Left renal pelvis (tissue), 4 donors: ENCODE data around the gene RPL15. TPM values are rescaled to one million over a fixed set of nuclear protein-coding genes. Genes with fewer than 3 reads are reported as not detected.
"Not testable (repeated sequence)": the region's sequence is repeated elsewhere in the genome, so short reads cannot be mapped to it uniquely, and the experiment has no call there.

Source experiments
- DNase-seq, 4 donors: peaks; one replicate each; pipeline ENCODE4 v3.0.0-alpha.2; 2013; ENCODE audit warnings: low read depth in 4 of 4, low spot score in 3 of 4
- polyA plus RNA-seq, 4 donors: library from polyadenylated mRNA; unstranded; fragments of 120-200 nt; gene quantifications; one replicate each; pipeline ENCODE4 v1.2.1, GENCODE V29; 2013; ENCODE audit not compliant: insufficient read length in 4 of 4

RPL15 gene
- 1,000 to 10,000 TPM; 2,072 to 2,492 (median 2,223) TPM for polyA plus RNA-seq

DNA sequence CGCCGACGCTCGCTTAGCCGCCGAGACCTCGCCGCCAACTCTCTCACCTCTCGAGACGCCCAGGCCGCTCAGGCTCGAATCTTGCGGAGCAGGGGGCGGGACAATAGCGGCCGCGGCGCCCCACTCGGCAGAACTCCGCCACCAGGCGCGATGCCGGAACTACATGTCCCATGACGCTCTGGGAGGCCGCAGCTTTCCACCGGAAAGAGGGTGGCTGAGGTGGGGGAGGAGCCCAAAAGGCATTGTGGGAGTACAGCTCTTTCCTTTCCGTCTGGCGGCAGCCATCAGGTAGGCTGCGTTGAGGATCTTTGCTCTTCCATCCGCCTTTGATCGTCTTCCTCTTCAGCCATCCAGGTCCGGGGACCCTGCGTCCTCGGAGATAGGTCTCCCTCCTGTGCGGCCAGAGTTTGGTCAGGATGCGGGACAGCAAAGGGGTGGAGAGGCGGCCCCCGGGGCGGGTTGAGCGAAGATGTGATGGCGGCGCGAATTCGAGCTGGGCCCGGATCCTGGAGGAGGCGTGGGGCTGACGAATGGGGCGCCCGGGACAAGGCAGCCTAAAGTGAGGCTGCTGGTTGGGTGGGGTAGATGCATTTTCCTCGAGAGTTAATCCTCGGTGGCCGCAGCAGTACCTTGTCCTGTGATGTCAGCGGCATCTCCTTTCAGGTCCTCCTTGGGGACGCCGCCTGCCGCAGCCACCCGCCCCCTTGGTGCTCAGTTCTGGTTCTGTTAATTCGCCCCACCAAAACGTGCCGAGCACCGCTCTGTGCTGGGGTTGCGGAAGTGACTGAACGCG lies at the start of gene RPL15, which contains the start of gene NKIRAS1:
Gene RPL15 (plus strand): TSS at position 247 of the 793 bp plus-strand sequence. CDS start 728 bp downstream, outside the sequence.
Gene NKIRAS1 (minus strand): TSS at position 105 of the 793 bp plus-strand sequence. CDS start 6,086 bp downstream, outside the sequence.
- DNase-seq = peak; percentile 93 to 95 (median 95)

DNA sequence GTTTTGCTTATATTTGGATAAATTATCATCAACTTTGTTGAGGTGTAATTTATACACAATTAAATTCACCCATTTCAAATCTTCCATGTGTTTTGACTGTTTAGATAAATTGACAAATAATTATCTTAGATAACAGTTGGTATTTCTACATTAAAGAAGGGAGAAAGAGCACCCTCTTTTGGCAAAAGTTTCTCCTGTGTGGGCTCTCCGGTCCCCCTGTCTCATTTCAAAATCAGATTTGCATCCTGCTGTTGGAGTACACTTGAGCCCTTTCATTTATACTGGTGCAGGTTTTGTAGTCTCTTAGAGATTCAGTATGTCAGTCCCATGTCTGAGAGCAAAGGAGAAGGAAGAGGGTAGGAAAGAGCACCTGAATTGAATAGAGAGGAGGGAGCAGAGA lies 49.5 kb upstream of the RPL15 start:
- DNase-seq = no peak

DNA sequence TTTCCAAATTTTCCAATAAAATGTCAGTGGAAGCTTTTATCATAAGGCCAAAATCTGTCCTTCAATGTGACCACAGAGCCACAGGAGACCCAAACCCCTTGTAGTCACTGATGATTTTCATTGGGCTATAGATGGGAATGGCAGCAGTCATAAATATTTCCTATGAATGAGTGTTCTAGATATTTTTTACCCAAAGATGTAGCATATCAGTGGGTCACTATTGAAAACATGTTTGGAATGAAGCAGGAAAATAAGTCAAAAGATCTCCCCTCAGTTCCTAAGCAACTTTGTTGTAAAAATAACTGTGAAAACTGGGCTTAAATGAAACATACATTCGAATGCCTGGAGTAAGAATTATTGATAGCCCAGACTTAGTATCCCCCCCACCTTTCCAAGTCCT lies 49.1 kb upstream of the RPL15 start:
- no peak for DNase-seq

DNA sequence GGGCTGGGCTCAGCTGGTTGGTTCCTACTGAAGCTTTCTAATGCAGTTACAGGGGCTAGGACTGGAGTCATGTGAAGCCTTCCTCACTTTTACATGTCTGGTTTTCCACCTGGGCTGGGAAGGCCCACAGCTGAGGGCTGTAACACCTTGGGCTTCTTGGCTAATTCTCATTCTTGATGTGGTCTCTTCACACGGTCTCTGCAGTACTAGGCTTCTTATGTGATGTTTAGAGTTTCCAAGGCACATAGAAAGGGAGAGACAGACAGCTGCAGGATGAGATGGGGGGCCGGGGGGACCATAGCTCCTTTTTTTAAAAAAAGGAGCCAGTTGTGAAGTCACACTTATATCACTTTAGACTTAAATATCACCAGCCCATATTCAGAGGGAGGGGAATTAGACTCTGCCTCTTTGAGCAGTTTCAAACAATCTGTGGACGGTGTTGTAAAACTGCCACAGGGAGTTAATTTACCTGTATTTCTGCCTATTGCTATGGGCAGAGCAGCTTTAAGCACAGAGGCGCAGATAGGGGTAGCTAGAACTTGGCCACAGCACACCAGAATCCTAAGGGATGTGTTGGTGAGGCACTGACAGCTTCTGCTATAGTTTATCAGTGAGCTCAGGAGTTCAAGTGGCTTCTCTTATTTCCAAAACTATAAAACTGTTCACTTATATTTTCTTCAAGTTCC lies 46.8 kb upstream of the RPL15 start:
- DNase-seq = no peak

DNA sequence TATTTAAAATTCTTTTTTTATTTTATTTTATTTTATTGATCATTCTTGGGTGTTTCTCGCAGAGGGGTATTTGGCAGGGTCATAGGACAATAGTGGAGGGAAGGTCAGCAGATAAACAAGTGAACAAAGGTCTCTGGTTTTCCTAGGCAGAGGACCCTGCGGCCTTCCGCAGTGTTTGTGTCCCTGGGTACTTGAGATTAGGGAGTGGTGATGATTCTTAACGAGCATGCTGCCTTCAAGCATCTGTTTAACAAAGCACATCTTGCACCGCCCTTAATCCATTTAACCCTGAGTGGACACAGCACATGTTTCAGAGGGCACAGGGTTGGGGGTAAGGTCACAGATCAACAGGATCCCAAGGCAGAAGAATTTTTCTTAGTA lies 46.3 kb upstream of the RPL15 start:
- DNase-seq = not testable (repeated sequence)

DNA sequence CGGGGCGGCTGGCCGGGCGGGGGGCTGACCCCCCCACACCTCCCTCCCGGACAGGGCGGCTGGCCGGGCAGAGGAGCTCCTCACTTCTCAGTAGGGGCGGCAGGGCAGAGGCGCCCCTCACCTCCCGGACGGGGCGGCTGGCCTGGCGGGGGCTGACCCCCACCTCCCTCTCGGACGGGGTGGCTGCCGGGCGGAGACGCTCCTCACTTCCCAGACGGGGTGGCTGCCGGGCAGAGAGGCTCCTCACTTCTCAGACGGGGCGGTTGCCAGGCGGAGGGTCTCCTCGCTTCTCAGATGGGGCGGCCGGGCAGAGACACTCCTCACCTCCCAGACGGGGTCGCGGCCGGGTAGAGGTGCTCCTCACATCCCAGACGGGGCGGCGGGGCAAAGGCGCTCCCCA lies 45.6 kb upstream of the RPL15 start:
- not testable (repeated sequence) for DNase-seq

DNA sequence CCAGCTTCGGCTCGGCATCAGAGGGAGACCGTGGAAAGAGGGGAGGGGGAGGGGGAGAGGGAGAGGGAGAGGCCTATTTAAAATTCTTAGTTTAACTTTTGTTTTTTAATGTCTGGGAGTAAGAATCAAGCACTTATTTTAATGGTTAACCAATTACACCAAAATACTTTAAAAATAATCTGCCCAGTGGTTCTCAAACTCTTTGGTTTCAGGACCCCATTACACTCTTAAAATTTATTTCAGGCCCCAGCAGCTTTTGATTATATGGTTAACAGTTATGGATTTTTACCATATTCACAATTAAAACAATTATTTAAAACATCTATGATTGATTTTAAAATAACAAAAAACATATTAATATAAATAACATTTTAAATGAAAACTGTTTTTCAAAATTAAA lies 44.6 kb upstream of the RPL15 start:
- no peak for DNase-seq

DNA sequence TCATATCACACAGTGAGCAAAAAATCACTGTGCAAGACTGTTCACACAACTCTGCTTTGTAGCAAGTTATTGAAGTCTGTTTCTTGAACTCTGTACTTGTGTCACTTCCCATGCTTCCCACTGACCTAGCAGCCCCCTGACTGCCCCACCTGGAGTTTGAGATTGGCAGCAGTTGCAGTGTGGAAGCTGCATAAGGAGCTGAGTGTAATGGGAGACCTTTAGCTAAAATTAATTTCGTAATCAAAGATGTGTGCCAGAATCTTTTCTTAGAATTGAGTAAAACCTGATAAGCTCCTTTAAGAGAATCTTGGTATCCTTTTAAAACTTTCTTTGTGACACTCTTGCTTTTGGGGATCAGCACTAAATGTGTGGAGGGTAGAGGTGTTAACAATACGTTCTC lies 43.0 kb upstream of the RPL15 start:
- no peak for DNase-seq

DNA sequence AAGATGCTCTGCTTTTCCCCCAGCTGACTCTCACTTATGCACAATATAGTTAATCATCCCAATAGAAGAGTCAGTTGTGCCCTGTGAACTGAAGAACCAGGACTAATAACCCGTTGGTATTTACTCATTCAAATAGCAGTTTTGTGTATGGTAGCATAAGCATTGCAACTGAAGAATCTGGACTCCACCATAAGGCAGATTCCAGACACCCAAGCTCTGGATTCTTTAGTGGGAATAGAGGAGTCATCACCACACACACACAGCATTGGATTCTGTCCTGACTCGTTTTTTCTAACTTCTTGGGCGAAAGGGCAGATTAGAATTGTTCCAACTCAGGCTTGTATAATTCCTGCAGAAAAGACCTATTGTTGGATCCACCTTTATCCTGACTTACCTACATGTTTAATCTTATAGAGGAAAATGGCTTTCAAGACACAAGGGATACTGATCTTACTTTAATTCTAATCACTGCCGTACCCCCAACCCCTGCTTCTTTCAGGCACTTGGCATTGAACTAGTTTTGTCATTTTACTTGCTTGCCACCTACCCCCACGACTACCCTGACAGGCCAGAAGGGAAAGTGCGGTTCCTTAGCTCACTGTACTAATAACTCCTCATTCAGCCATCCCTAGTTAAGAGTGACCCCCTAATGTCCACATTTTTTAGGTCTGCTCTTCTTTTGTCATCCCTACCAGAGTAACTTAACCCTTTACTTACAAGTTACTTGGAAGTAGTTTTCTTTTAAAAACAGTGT lies 42.4 kb upstream of the RPL15 start:
- DNase-seq = no peak

DNA sequence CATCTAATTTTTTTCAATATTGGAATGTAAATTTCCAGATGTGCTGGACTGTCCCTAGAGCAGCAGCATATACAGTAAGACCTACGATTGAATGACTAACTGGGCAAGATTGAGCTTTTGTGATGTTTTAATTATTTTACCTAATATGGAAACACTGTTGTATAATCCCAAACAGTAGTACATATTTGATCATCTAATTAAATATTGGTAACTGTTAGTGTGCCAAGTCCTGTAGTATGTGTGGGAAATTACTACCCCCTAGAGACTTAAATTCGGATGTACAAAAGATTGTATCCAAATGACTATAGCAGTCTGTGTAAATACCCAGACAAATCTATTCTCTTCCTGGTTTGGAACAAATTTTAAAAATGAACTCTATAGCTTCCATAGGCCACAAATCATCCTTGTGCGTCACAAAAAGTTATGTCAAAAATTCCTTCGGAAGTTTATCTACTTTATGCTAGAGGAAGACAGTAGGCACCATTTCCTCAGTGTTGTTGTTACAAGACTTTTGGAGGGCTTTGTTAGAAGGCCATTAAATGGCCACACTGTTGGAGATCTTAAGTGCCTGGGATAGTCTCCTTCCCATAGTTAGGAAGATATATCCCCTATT lies 41.7 kb upstream of the RPL15 start:
- no peak for DNase-seq

DNA sequence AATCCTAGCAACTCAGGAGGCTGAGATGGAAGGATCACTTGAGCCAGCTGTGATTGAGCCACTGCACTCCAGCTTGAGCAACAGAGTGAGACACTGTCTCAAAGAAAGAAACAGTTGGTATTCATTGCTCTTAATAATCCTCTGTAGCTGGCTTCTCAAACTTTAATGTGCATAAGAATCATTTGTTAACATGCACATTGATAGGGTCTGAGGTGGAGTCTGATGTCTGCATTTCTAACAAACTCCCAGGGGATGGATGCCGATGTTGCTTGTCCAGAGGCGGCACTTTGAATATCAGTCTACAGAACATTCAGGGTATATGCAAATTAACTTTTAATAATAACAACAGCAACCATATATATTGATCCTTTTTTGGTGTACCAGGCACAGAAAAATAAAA lies 40.0 kb upstream of the RPL15 start:
- no peak for DNase-seq

DNA sequence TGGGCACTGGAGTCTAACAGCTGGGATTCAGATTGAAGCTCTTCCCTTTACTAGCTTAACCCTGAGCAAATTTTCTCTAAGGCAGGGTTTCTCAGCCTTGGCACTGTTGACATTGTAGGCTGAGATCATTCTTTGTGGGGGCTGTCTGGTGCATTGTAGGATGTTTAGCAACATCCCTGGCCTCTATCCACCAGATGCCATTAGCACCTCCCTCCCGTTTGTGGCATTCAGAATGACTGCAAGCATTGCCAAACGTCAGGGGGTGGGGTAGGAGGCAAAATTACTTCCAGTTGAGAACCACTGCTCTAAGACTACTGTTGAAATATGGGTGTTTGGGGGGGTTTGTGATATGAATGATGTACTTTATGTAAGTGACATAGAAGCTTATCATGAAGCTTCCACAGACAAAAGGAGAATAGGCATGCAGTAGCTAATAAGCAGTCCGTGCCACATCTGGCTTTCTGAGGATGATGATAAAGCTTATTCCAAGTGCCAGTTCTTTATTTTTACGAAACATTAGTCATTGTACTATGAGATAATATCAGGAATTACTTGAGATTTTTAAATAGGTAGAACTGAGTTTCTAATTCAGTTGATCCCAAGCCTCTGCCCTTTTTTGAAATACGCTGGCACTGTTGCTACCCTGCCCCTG lies 39.5 kb upstream of the RPL15 start:
- DNase-seq = no peak

DNA sequence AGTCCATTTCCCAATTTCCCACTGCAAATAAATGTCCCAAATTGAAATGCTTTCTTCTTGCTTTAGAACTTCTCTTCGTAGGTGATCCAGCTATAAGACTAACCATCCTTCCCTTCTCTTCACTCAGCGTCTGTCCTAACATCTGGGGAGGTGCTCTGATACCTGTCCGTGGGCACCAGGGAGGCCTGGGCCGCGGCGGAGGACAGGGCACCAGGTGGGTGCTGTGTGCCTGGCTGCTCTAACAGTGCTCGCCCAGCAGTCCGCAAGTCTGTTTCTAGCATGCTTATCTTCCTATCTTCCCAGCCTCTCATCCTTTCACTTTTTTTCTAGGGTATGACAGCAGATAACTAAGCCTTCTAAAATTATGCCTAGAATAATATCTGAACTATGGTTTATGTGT lies 37.4 kb upstream of the RPL15 start:
- DNase-seq = no peak

DNA sequence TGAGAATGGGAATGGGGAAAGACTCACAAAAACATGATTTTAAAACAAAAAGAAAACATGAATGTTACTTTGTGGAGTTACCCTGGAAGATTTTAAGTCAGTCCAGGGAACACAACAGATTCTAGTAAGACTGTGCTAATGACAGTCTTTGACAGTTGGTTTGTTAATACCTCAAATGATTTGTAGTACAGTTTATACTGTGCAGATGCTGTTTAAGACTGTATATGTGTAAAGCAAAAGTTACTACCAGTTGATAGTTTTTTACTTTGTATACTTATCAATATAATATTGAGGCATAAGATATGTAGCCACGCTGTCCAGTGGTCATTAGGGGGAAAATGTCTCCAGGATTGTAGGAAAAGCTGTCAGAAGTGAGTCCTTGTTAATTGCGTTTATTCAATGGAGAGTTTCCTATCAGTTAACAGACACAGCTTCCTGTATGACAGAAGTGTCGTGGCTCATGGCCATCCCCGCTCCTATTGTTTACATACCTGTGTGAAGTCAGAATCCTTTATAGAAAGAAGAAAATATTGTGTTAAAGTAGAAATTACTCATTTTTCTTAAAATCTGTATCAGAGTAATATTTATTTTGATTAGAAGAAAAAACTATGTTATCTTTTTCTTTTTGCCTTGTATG lies 36.1 kb upstream of the RPL15 start:
- no peak for DNase-seq

DNA sequence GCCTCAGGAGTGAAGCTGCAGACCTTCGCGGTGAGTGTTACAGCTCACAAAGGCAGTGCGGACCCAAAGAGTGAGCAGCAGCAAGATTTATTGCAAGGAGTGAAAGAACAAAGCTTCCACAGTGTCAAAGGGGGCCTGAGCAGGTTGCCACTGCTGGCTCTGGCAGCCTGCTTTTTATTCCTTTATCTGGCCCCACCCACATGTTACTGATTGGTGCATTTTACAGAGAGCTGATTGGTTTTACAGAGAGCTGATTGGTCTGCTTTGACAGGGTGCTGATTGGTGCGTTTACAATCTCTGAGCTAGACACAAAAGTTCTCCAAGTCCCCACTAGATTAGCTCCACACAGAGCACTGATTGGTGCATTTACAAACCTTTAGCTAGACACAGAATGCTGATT lies 34.9 kb upstream of the RPL15 start:
- DNase-seq = not testable (repeated sequence)

DNA sequence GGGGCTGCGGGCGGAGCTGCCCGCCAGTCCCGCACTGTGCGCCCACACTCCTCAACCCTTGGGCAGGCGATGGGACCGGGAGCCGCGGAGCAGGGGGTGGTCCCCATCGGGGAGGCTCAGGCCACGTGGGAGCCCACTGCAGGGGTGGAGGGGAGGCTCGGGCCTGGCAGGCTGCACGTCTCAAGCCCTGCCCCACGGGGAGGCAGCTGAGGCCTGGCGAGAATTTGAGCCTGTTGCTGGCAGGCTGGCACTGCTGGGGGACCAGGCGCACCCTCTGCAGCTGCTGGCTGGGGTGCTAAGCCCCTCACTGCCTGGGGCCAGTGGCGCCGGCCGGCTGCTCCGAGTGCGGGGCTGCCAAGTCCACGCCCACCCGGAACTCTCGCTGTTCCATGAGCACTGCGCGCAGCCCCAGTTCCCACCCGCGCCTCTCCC lies 34.4 kb upstream of the RPL15 start:
- no peak for DNase-seq

DNA sequence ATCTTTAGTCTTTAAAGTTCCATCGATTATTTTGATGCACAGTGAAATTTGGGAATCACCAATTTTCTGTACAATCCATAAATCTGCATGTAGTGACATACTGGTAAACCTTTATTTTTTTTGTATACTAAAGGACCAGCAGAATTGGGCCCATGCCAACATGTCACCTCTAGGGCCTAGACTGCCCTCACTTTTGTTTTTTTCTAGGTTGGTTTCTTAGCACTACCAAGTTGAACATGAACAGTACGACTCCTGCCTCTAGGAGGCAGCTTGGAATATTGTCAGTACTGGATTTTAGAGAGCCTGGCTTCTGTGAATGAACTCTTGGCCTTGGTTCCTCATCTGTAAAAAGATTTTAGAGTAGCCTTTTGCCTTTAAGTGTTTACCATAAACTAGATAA lies 32.5 kb upstream of the RPL15 start:
- DNase-seq = no peak

DNA sequence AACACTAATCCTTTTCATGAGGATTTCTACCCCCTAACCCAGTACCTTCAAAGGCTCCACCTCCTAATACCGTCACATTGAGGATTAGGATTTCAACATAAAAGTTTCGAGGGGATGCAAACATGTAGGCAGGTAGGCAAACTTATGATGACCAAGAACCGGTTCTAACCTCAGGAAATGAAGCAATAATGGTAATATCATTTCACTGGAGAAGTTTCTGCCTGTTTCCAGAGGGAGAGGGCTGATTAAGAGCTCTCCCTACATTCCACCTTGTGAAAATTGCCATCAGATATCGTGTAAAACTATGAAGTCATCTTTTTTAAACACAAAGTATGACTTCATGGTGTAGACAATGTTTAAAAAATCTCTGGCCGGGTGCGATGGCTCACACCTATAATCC lies 31.7 kb upstream of the RPL15 start:
- no peak for DNase-seq

DNA sequence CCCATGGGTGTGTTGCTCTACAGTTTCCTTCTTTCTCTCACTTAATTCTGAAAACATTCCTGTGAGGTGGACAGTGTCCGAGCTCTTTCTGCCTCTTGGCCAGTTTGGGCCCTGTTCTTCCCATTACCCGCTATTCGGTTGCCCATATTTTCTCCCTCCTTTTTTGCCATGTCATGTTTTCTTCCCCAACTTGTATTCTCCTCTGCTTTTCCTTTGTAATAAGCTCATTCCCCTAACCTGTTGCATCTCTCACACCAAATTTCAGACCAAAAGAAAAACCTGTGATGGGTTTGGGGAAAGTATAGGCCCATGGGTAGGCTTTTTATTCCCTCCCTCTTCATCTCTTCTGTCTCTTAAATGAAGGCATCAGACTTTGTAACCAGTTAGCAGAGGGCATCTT lies 30.6 kb upstream of the RPL15 start:
- no peak for DNase-seq
